SK-N-SH (cell line): ENCODE data around the gene RBM15B. TPM values are rescaled to one million over a fixed set of nuclear protein-coding genes. Genes with fewer than 3 reads are reported as not detected.

Source experiments
- CTCF ChIA-PET: fragments of 300-600, 350-600 bp; formaldehyde crosslinking; extraction: SDS; loops from one replicate; lab custom pipeline; 2021; lab: Yijun Ruan, JAX
- POLR2A ChIA-PET: fragments of 350-600 bp; sonication (Branson Sonifier 250); formaldehyde crosslinking; extraction: SDS; loops from one replicate; lab custom pipeline; 2020; ENCODE audit warnings: antibody characterized with exemption, inconsistent platforms; lab: Yijun Ruan, JAX
- DNase-seq: peaks from one replicate; pipeline ENCODE4 v3.0.0; 2012
- H2AFZ ChIP-seq: fragments of 200-600 bp; sonication (generic); 2 replicates; pipeline ENCODE4 v1.8.1; 2016; ENCODE audit warnings: antibody characterized with exemption, mild to moderate bottlenecking, low read depth
- H3F3A ChIP-seq: fragments of 200-600 bp; sonication (generic); replicated peaks from 2 replicates; pipeline ENCODE3; 2016; ENCODE audit warnings: antibody characterized with exemption, mild to moderate bottlenecking; ENCODE audit not compliant: insufficient read depth
- H3K27ac ChIP-seq, 2 experiments: fragments of 200-500 bp in 1 of 2; fragments of 200-600 bp in 1 of 2; sonication (Bioruptor generic) in 1 of 2; sonication (generic), shearing (Covaris generic) in 1 of 2; 2 replicates each; pipeline versions ENCODE4 v1.5.1 to v1.6.1; 2014 to 2016; ENCODE audit warnings: low read depth in 2 of 2, inconsistent platforms in 1 of 2, low read length in 1 of 2, mild to moderate bottlenecking in 1 of 2, mixed read lengths in 1 of 2
- H3K27me3 ChIP-seq: fragments of 200-600 bp; sonication (generic), shearing (Covaris generic); 2 replicates; pipeline ENCODE4 v1.6.1; 2016; ENCODE audit warnings: mixed run types; ENCODE audit not compliant: insufficient read depth
- H3K36me3 ChIP-seq, 2 experiments: fragments of 200-500 bp in 1 of 2; fragments of 200-600 bp in 1 of 2; sonication (Bioruptor generic) in 1 of 2; sonication (generic) in 1 of 2; replicated peaks in 1 of 2; 2 replicates each; pipeline versions ENCODE3 to v1.5.1; 2014 to 2016; ENCODE audit warnings: low read length in 1 of 2, mild to moderate bottlenecking in 1 of 2; ENCODE audit not compliant: insufficient read depth in 2 of 2, control insufficient read depth in 1 of 2
- H3K4me1 ChIP-seq, 2 experiments: fragments of 200-500 bp in 1 of 2; fragments of 200-600 bp in 1 of 2; sonication (Bioruptor generic) in 1 of 2; sonication (generic), shearing (Covaris generic) in 1 of 2; 2 replicates each; pipeline versions ENCODE4 v1.5.1 to v1.6.1; 2014 to 2016; ENCODE audit warnings: low read depth in 1 of 2, low read length in 1 of 2, mixed run types in 1 of 2; ENCODE audit not compliant: insufficient read depth in 2 of 2, control insufficient read depth in 1 of 2
- H3K4me2 ChIP-seq: fragments of 200-600 bp; sonication (generic), shearing (Covaris generic); 2 replicates; pipeline ENCODE4 v1.6.1; 2017; ENCODE audit warnings: mixed run types
- H3K4me3 ChIP-seq, 2 experiments: fragments of 200-500 bp in 1 of 2; fragments of 200-600 bp in 1 of 2; sonication (Bioruptor generic) in 1 of 2; sonication (generic), shearing (Covaris generic) in 1 of 2; 2 replicates each; pipeline versions ENCODE4 v1.5.1 to v1.8.1; 2014 to 2016; ENCODE audit warnings: low read depth in 2 of 2, inconsistent platforms in 1 of 2, low read length in 1 of 2, mild to moderate bottlenecking in 1 of 2, mixed read lengths in 1 of 2, moderate library complexity in 1 of 2
- H3K79me2 ChIP-seq: fragments of 200-600 bp; sonication (generic); 2 replicates; pipeline ENCODE4 v1.8.1; 2017; ENCODE audit warnings: mild to moderate bottlenecking; ENCODE audit not compliant: insufficient read depth
- H3K9ac ChIP-seq: fragments of 200-600 bp; sonication (generic); 2 replicates; pipeline ENCODE4 v1.6.1; 2017; ENCODE audit warnings: mixed run types
- H3K9me2 ChIP-seq: fragments of 200-600 bp; sonication (generic); 2 replicates; pipeline ENCODE4 v1.6.1; 2017; ENCODE audit warnings: mixed run types
- H3K9me3 ChIP-seq: fragments of 200-600 bp; sonication (generic); 2 replicates; pipeline ENCODE4 v1.6.1; 2017; ENCODE audit warnings: mixed run types, mild to moderate bottlenecking, moderate library complexity
- H4K20me1 ChIP-seq: fragments of 200-600 bp; sonication (generic); 2 replicates; pipeline ENCODE4 v1.6.1; 2017; ENCODE audit warnings: mild to moderate bottlenecking, mixed run types; ENCODE audit not compliant: insufficient read depth
- CHD2 ChIP-seq: fragments of 150-350 bp; IDR thresholded peaks from 2 replicates; pipeline ENCODE4 v1.6.1; 2018; ENCODE audit warnings: low read length; ENCODE audit not compliant: partially characterized antibody
- CTCF ChIP-seq: fragments of 200-600 bp; sonication (generic); IDR thresholded peaks from 2 replicates; pipeline ENCODE4 v1.6.1; 2017; ENCODE audit warnings: antibody characterized with exemption, mild to moderate bottlenecking, moderate library complexity
- FOSL2 ChIP-seq: IDR thresholded peaks from 2 replicates; pipeline ENCODE4 v1.4.0; 2012; ENCODE audit warnings: low read depth, mild to moderate bottlenecking, moderate library complexity, borderline replicate concordance
- NFIC ChIP-seq: IDR thresholded peaks from 2 replicates; pipeline ENCODE4 v1.4.0; 2012; ENCODE audit warnings: borderline replicate concordance
- RAD21 ChIP-seq: IDR thresholded peaks from 2 replicates; pipeline ENCODE4 v1.6.1; 2012; ENCODE audit warnings: mild to moderate bottlenecking, low read length
- SMC3 ChIP-seq: IDR thresholded peaks from 2 replicates; pipeline ENCODE4 v1.6.1; 2012; ENCODE audit warnings: low read depth, low read length, improper control_type of control experiment
- ZBTB33 ChIP-seq: IDR thresholded peaks from 2 replicates; pipeline ENCODE4 v1.4.0; 2012; ENCODE audit warnings: low read depth, borderline replicate concordance
- WGBS: methylation state at CpG from one replicate; pipeline ENCODE4 v1.1.6; 2017; ENCODE audit warnings: low lambda C conversion rate; 5-methylcytosine and 5-hydroxymethylcytosine counted together
- polyA plus RNA-seq, 3 experiments: library from polyadenylated mRNA; depleted of rRNA; stranded (reverse); fragments of >200 nt; gene quantifications; 2 replicates each; pipeline ENCODE4 v1.2.3, GENCODE V29; 2012

RBM15B gene
- polyA plus RNA-seq, 1 of the 3 experiments (the other 2 are of a cell fraction): 17.0 TPM

GRCh38 chr3:51371943-51372557 lies 19.0 kb upstream of the RBM15B start:
- no peak overlapping the region for H3K27ac ChIP-seq
- H2AFZ ChIP-seq: no peak overlapping the region
- H3K4me2 ChIP-seq: no peak overlapping the region
- no peaks in the 10 kb centered on the region for H3K36me3 ChIP-seq
- POLR2A ChIA-PET: no interaction called here
- DNase-seq: peak; percentile 56
- TF ChIP-seq NFIC (no peak), CTCF (peak; percentile 90), SMC3 (peak; percentile 73), RAD21 (peak; percentile 85), ZBTB33 (no peak)
- TF ChIP-seq, all 33 proteins: peak for 3
- Histone ChIP-seq H3F3A (no peaks in the 10 kb centered on the region), H3K27me3 (no peaks in the 10 kb centered on the region; the same call in 1 of the 2 replicates), H3K79me2 (no peaks in the 10 kb centered on the region), H3K4me3 (no peak overlapping the region; a peak in 1 of 4 replicates), H3K4me1 (no peaks in the 10 kb centered on the region), H3K9me2 (no peaks in the 10 kb centered on the region), H4K20me1 (no peaks in the 10 kb centered on the region), H3K9ac (no peak overlapping the region), H3K9me3 (no peaks in the 10 kb centered on the region)
- 8% methylated on average over 4 of the region's 4 CpGs for WGBS
- CTCF ChIA-PET: interaction anchor here (0.6 to 5.4 kb wide), 29 partner anchors 8 to 759 kb away, joined by 3 to 83 read pairs (median 4); partner anchors contain the start of genes DOCK3, MANF and MAPKAPK3

GRCh38 chr3:51373658-51374421 lies 17.2 kb upstream of the RBM15B start:
- H3K79me2 ChIP-seq: no peaks in the 10 kb centered on the region
- no peaks in the 10 kb centered on the region for H3K36me3 ChIP-seq
- no peaks in the 10 kb centered on the region for H4K20me1 ChIP-seq
- H3K9ac ChIP-seq: no peak overlapping the region
- H3K4me1 ChIP-seq: no peaks in the 10 kb centered on the region
- CTCF ChIA-PET: interaction anchor here (5.4 to 6.2 kb wide), 2 partner anchors 758 kb away, joined by 53 to 83 read pairs; partner anchors contain the start of gene MAPKAPK3
- no peak overlapping the region for H3K4me2 ChIP-seq
- H3F3A ChIP-seq: no peaks in the 10 kb centered on the region
- TF ChIP-seq SMC3: no peak
- no peak for TF ChIP-seq FOSL2
- TF ChIP-seq CHD2: no peak
- TF ChIP-seq, all 33 proteins: peak for 0
- 61% methylated on average over 5 of the region's 5 CpGs for WGBS
- H3K9me3 ChIP-seq: no peaks in the 10 kb centered on the region
- H3K4me3 ChIP-seq: no peak overlapping the region
- H3K27me3 ChIP-seq: no peaks in the 10 kb centered on the region; the same call in 1 of the 2 replicates
- H3K27ac ChIP-seq: no peak overlapping the region
- H2AFZ ChIP-seq: no peak overlapping the region
- no peaks in the 10 kb centered on the region for H3K9me2 ChIP-seq
- POLR2A ChIA-PET: interaction anchor here (1.4 kb wide), 1 partner anchor 11 kb away, joined by 3 read pairs; the partner anchor contains the start of gene MANF
- no peak for DNase-seq
